GM23338 (cell line): ENCODE data around the gene KCNH8. TPM values are rescaled to one million over a fixed set of nuclear protein-coding genes. Genes with fewer than 3 reads are reported as not detected.
"Not testable (repeated sequence)": the region's sequence is repeated elsewhere in the genome, so short reads cannot be mapped to it uniquely, and the experiment has no call there.

Experiments
- ATAC-seq: fragments of 200-7000 bp; cut with Tn5 transposase; 3 replicates; pipeline ENCODE4 v1.9.1; 2020
- DNase-seq: peaks from one replicate; pipeline ENCODE4 v3.0.0-alpha.2; 2015; ENCODE audit warnings: low spot score
- H2AFZ ChIP-seq: fragments of 200-600 bp; sonication (generic); 2 replicates; pipeline ENCODE4 v1.8.0; 2016; ENCODE audit warnings: antibody characterized with exemption, mild to moderate bottlenecking, moderate library complexity
- H3F3A ChIP-seq: fragments of 200-600 bp; sonication (generic); replicated peaks from 2 replicates; pipeline ENCODE4 v1.8.0; 2017; ENCODE audit warnings: antibody characterized with exemption, mixed run types, low read depth
- H3K27ac ChIP-seq: fragments of 200-600 bp; sonication (generic); 2 replicates; pipeline ENCODE4 v1.6.1; 2016; ENCODE audit warnings: low read depth
- H3K27me3 ChIP-seq: fragments of 200-600 bp; sonication (generic); 2 replicates; pipeline ENCODE4 v1.8.0; 2016; ENCODE audit warnings: mild to moderate bottlenecking, mixed run types, moderate library complexity; ENCODE audit not compliant: insufficient read depth
- H3K36me3 ChIP-seq: fragments of 200-600 bp; sonication (generic); 2 replicates; pipeline ENCODE4 v1.8.0; 2016; ENCODE audit warnings: mild to moderate bottlenecking; ENCODE audit not compliant: insufficient read depth
- H3K4me1 ChIP-seq: fragments of 200-600 bp; sonication (generic); 2 replicates; pipeline ENCODE4 v1.8.0; 2016; ENCODE audit warnings: mild to moderate bottlenecking, moderate library complexity; ENCODE audit not compliant: insufficient read depth
- H3K4me2 ChIP-seq: fragments of 200-600 bp; sonication (generic); 2 replicates; pipeline ENCODE4 v1.7.1; 2017; ENCODE audit warnings: mixed run types
- H3K4me3 ChIP-seq: fragments of 200-600 bp; sonication (generic); 2 replicates; pipeline ENCODE4 v1.6.1; 2016; ENCODE audit warnings: mixed run types
- H3K79me2 ChIP-seq: fragments of 200-600 bp; sonication (generic); replicated peaks from 2 replicates; pipeline ENCODE4 v1.8.0; 2017; ENCODE audit warnings: mild to moderate bottlenecking; ENCODE audit not compliant: insufficient read depth
- H3K9me2 ChIP-seq: fragments of 200-600 bp; sonication (generic); 2 replicates; pipeline ENCODE4 v1.8.0; 2017; ENCODE audit not compliant: insufficient read depth
- H4K20me1 ChIP-seq: fragments of 200-600 bp; sonication (generic); replicated peaks from 2 replicates; pipeline ENCODE4 v1.8.0; 2017; ENCODE audit warnings: mild to moderate bottlenecking; ENCODE audit not compliant: insufficient read depth
- H3K27ac Mint-ChIP-seq: 2 replicates; pipeline ENCODE4 v1.8.0; 2020; ENCODE audit warnings: inconsistent platforms, mild to moderate bottlenecking, moderate library complexity, mixed read lengths
- H3K27me3 Mint-ChIP-seq: 3 replicates; pipeline ENCODE4 v1.8.0; 2022; ENCODE audit warnings: low read depth, mild to moderate bottlenecking, moderate library complexity, mixed read lengths, inconsistent platforms; ENCODE audit not compliant: insufficient read depth, poor library complexity
- H3K36me3 Mint-ChIP-seq: 3 replicates; pipeline ENCODE4 v1.8.0; 2021; ENCODE audit warnings: low read depth, mild to moderate bottlenecking, inconsistent platforms, moderate library complexity, mixed read lengths
- H3K4me1 Mint-ChIP-seq: 3 replicates; pipeline ENCODE4 v1.8.0; 2020; ENCODE audit warnings: mild to moderate bottlenecking, inconsistent platforms, mixed read lengths
- H3K4me3 Mint-ChIP-seq: 3 replicates; pipeline ENCODE4 v1.8.0; 2021; ENCODE audit warnings: moderate library complexity, mild to moderate bottlenecking, inconsistent platforms, mixed read lengths
- H3K9me3 Mint-ChIP-seq: 3 replicates; pipeline ENCODE4 v1.8.0; 2020; ENCODE audit warnings: moderate library complexity, mild to moderate bottlenecking, inconsistent platforms, mixed read lengths
- CREB1 ChIP-seq: fragments of 250-450 bp; sonication (Bioruptor Pico); IDR thresholded peaks from 2 replicates; pipeline ENCODE4 v1.5.0; 2020; ENCODE audit warnings: low read depth, mild to moderate bottlenecking, moderate library complexity
- EZH2 ChIP-seq: fragments of 200-600 bp; sonication (generic); IDR thresholded peaks from one replicate; pipeline ENCODE4 v1.8.0; 2017; ENCODE audit warnings: antibody characterized with exemption, mild to moderate bottlenecking, low read depth; ENCODE audit not compliant: unreplicated experiment
- EZH2phosphoT487 ChIP-seq: fragments of 200-600 bp; sonication (generic); IDR thresholded peaks from one replicate; pipeline ENCODE4 v1.8.1; 2018; ENCODE audit warnings: antibody characterized with exemption; ENCODE audit not compliant: unreplicated experiment
- NANOG ChIP-seq: IDR thresholded peaks from 2 replicates; pipeline ENCODE4 v1.6.1; 2016; ENCODE audit warnings: antibody characterized with exemption, borderline replicate concordance
- POLR2AphosphoS5 ChIP-seq: IDR thresholded peaks from 2 replicates; pipeline ENCODE4 v1.6.1; 2016; ENCODE audit warnings: antibody characterized with exemption, low read depth
- ZNF331 ChIP-seq: fragments of 250-450 bp; sonication (Bioruptor Pico); IDR thresholded peaks from 2 replicates; pipeline ENCODE4 v1.5.0; 2020; ENCODE audit warnings: low read depth, mild to moderate bottlenecking, moderate library complexity
- polyA plus RNA-seq: library from polyadenylated mRNA; unstranded; fragments of >200 nt; fragmentation: Nextera tagmentation; extraction: Ambion mirVana; gene quantifications from 2 replicates; pipeline ENCODE4 v1.2.1, GENCODE V29; 2016
- total RNA-seq: library from RNA; depleted of rRNA; stranded (reverse); fragments of >200 nt; shearing (Covaris generic); gene quantifications from 2 replicates; pipeline ENCODE4 v1.2.3, GENCODE V29; 2014
- TF ChIP-seq, protein P1 (sequence below), 2 experiments: fragments of 200-600 bp in 1 of 2; sonication (generic) in 1 of 2; conservative IDR thresholded peaks; 2 replicates each; pipeline versions ENCODE4 v1.5.1 to v1.6.1; 2016 to 2017; ENCODE audit warnings: antibody characterized with exemption in 2 of 2, low read depth in 2 of 2, mild to moderate bottlenecking in 2 of 2, moderate library complexity in 1 of 2
- TF ChIP-seq, protein P2 (sequence below): IDR thresholded peaks from 2 replicates; pipeline ENCODE4 v1.6.1; 2016; ENCODE audit warnings: antibody characterized with exemption

The KCNH8 gene
- total and polyA plus RNA-seq, 2 experiments from 2014 or later: 1.3 to 3.4 TPM

DNA sequence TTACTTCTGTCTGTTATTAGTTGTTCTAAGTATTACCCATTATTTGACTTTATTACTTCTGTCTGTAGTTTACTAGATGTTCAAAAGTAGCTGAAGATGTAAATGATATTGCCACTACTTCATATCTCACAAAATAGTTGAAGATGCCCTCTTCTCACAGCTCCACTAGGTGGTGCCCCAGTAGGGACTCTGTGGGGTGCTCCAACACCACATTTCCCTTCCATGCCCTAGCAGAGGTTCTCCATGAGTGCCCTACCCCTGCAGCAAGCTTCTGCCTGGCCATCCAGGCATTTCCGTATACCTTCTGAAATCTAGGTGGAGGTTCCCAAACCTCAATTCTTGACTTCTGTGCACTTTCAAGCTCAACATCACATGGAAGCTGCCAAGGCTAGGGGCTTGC is 80.8 kb downstream of the KCNH8 start:
- Mint-ChIP-seq H3K9me3 (no peaks in the 10 kb centered on the region), H3K27ac (no peak overlapping the region), H3K36me3 (no peaks in the 10 kb centered on the region), H3K4me1 (peaks cover 5% of the 10 kb centered on the region), H3K27me3 (no peaks in the 10 kb centered on the region), H3K4me3 (no peak overlapping the region)
- H3F3A ChIP-seq: no peaks in the 10 kb centered on the region
- H3K9me2 ChIP-seq: peaks cover 5% of the 10 kb centered on the region; the same call in 1 of the 2 replicates
- no peak overlapping the region for H3K4me2 ChIP-seq
- no peak overlapping the region for H2AFZ ChIP-seq
- DNase-seq (no peak), ATAC-seq (no peak)
- no peak overlapping the region for H3K27ac ChIP-seq
- H3K4me3 ChIP-seq: no peak overlapping the region
- H3K79me2 ChIP-seq: 0 out of 2 replicates have a peak, but pooled peaks cover 4% of the 10 kb centered on the region
- H4K20me1 ChIP-seq: no peaks in the 10 kb centered on the region
- no peak for TF ChIP-seq POLR2AphosphoS5
- TF ChIP-seq, protein P1, sequence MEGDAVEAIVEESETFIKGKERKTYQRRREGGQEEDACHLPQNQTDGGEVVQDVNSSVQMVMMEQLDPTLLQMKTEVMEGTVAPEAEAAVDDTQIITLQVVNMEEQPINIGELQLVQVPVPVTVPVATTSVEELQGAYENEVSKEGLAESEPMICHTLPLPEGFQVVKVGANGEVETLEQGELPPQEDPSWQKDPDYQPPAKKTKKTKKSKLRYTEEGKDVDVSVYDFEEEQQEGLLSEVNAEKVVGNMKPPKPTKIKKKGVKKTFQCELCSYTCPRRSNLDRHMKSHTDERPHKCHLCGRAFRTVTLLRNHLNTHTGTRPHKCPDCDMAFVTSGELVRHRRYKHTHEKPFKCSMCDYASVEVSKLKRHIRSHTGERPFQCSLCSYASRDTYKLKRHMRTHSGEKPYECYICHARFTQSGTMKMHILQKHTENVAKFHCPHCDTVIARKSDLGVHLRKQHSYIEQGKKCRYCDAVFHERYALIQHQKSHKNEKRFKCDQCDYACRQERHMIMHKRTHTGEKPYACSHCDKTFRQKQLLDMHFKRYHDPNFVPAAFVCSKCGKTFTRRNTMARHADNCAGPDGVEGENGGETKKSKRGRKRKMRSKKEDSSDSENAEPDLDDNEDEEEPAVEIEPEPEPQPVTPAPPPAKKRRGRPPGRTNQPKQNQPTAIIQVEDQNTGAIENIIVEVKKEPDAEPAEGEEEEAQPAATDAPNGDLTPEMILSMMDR (conservative IDR thresholded peaks at IDR 0.05; ENCODE audit: low read depth in 2 of 2): peak; percentile 52 to 58
- H3K36me3 ChIP-seq: no peaks in the 10 kb centered on the region
- H3K27me3 ChIP-seq: no peaks in the 10 kb centered on the region
- H3K4me1 ChIP-seq: peaks cover 4% of the 10 kb centered on the region; the same call in 1 of the 2 replicates

DNA sequence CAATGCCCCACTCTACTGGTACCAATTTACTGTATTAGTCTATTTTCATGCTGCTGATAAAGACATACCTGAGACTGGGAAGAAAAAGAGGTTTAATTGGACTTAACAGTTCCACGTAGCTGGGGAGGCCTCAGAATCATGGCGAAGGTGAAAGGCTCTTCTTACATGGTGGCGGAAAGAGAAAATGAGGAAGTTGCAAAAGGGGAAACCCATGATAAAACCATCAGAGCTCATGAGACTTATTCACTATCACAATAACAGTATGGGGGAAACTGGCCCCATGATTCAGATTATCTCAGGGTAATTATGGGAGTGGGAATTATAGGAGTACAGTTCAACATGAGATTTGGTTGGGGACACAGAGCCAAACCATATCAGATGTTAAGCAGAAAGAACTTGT is 81.6 kb downstream of the KCNH8 start:
- not testable (repeated sequence) for ATAC-seq

DNA sequence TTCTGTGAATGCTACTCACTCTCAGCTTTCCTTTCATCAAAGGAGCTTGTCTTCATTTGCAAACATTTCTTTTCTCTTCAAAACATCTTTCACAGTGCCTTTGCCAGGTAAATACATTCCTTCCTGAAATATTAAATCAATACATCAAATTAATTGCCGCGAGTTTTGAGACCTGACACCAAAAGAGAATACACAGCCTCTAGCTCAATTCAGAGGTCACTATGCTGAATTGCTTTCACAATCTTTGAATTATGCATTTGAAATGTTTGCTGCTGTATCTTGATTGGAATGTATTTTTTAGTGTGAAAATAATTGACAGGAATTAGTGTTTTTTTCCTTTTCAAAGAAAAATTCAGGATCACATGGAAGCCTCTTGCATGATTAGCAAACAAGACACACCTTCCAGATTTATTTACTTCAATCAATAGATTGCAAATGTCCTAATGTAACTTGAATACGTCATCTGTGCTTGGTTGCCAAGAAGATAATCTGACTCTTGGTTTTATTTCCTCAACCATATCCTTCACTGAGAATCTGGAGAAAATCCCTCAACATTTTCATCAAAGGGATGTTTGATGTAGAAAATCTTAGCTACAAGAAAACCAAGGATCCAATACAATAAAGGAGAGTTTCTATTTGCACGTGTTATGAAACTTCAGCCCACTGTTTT is 83.6 kb downstream of the KCNH8 start:
- no peak overlapping the region for H3K4me3 ChIP-seq
- TF ChIP-seq CREB1 (CRISPR knock-in tag): no peak
- TF ChIP-seq POLR2AphosphoS5: no peak
- TF ChIP-seq, protein P2, sequence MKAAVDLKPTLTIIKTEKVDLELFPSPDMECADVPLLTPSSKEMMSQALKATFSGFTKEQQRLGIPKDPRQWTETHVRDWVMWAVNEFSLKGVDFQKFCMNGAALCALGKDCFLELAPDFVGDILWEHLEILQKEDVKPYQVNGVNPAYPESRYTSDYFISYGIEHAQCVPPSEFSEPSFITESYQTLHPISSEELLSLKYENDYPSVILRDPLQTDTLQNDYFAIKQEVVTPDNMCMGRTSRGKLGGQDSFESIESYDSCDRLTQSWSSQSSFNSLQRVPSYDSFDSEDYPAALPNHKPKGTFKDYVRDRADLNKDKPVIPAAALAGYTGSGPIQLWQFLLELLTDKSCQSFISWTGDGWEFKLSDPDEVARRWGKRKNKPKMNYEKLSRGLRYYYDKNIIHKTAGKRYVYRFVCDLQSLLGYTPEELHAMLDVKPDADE: no peak
- no peak for TF ChIP-seq EZH2phosphoT487
- no peak for TF ChIP-seq NANOG
- TF ChIP-seq ZNF331 (CRISPR knock-in tag): no peak
- TF ChIP-seq EZH2: no peak
- TF ChIP-seq, protein P1 (conservative IDR thresholded peaks at IDR 0.05; ENCODE audit: low read depth in 2 of 2): no peak
- peaks cover 5% of the 10 kb centered on the region for H3K4me1 Mint-ChIP-seq
- H3K9me3 Mint-ChIP-seq: peaks cover 3% of the 10 kb centered on the region; the same call in 2 of the 3 replicates
- H4K20me1 ChIP-seq: no peaks in the 10 kb centered on the region
- peaks cover 5% of the 10 kb centered on the region for H3K36me3 Mint-ChIP-seq
- H3K4me3 Mint-ChIP-seq: no peak overlapping the region
- DNase-seq (no peak), ATAC-seq (no peak)
- H3K27ac Mint-ChIP-seq: no peak overlapping the region
- no peaks in the 10 kb centered on the region for H3K27me3 ChIP-seq
- no peaks in the 10 kb centered on the region for H3F3A ChIP-seq
- H3K27me3 Mint-ChIP-seq: no peaks in the 10 kb centered on the region
- no peaks in the 10 kb centered on the region for H3K36me3 ChIP-seq
- 0 out of 2 replicates have a peak, but pooled peaks cover 4% of the 10 kb centered on the region for H3K79me2 ChIP-seq
- H3K9me2 ChIP-seq: peaks cover 5% of the 10 kb centered on the region; the same call in 1 of the 2 replicates
- no peak overlapping the region for H3K4me2 ChIP-seq
- no peak overlapping the region for H3K27ac ChIP-seq
- no peak overlapping the region for H2AFZ ChIP-seq
- no peaks in the 10 kb centered on the region for H3K4me1 ChIP-seq

More for the DNA sequence above, 81.6 kb downstream of the KCNH8 start:
- H3K36me3 Mint-ChIP-seq, H2AFZ ChIP-seq, H3K27me3 Mint-ChIP-seq, H3K4me1 ChIP-seq, H3F3A ChIP-seq, DNase-seq, H3K9me3 Mint-ChIP-seq, H3K9me2 ChIP-seq, H3K27me3 ChIP-seq, H3K4me1 Mint-ChIP-seq, H3K36me3 ChIP-seq, H3K79me2 ChIP-seq, H3K27ac ChIP-seq, H3K4me3 Mint-ChIP-seq, H3K4me2 ChIP-seq, H4K20me1 ChIP-seq, H3K4me3 ChIP-seq: not testable (repeated sequence)
- H3K27ac Mint-ChIP-seq: 0 out of 2 replicates have a peak overlapping the region, but pooled peaks have one; percentile 18
